ENCODE results near the gene MAPK8IP1. TPM values are rescaled to one million over a fixed set of nuclear protein-coding genes. Genes with fewer than 3 reads are reported as not detected.
"Not testable (repeated sequence)": the region's sequence is repeated elsewhere in the genome, so short reads cannot be mapped to it uniquely, and the experiment has no call there.

The MAPK8IP1 gene
- polyA plus RNA-seq, 1 donor from 2014 or later = 58.8 TPM

DNA sequence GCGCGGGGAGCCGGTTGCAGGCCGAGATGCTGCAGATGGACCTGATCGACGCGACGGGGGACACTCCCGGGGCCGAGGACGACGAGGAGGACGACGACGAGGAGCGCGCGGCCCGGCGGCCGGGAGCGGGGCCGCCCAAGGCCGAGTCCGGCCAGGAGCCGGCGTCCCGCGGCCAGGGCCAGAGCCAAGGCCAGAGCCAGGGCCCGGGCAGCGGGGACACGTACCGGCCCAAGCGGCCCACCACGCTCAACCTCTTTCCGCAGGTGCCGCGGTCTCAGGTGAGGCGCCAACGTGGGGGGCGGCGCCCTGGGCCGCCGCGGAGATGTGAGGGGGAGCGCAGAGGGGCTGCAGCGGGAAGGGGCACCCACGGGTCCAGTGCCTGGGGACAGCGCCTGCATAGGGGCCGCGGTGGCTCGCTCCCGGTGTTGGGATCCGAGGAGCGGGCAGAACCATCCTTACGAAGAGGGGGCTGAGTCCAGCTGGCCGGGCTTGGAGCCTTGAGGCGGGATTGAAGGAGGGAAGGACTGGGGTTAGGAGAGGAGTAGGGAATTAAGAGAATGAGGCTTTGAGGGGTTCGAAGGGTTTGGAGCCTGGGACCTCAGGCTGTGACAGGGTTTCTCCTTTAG, 14.8 kb downstream of the MAPK8IP1 start:
- H3K36me3 ChIP-seq (ENCODE audit: insufficient read depth, low read length); H4K20me1 ChIP-seq (ENCODE audit: insufficient read depth); H3K9me2 ChIP-seq (ENCODE audit: insufficient read depth, low read length); H3F3A ChIP-seq (ENCODE audit: insufficient read depth, low read length, poor library complexity, severe bottlenecking); H2AFZ ChIP-seq (ENCODE audit: low read depth, low read length); H3K9me3 ChIP-seq (ENCODE audit: low read length); H3K27me3 ChIP-seq (ENCODE audit: insufficient read depth, low read depth, low read length): not testable (repeated sequence)
- peak overlapping the region; percentile 84 for H3K9ac ChIP-seq (ENCODE audit: low read length)
- peak overlapping the region; percentile 86 for H3K4me3 ChIP-seq (ENCODE audit: low read length)
- peaks cover 35% of the 10 kb centered on the region for H3K79me2 ChIP-seq (replicated peaks; ENCODE audit: insufficient read depth, low read length)
- peak; percentile 13 for TF ChIP-seq SMC3 (conservative IDR thresholded peaks at IDR 0.05; ENCODE audit: poor library complexity)
- peak overlapping the region; percentile 97 for H3K27ac ChIP-seq (ENCODE audit: low read length)
- H3K4me2 ChIP-seq (ENCODE audit: low read length) = peak overlapping the region; percentile 97

DNA sequence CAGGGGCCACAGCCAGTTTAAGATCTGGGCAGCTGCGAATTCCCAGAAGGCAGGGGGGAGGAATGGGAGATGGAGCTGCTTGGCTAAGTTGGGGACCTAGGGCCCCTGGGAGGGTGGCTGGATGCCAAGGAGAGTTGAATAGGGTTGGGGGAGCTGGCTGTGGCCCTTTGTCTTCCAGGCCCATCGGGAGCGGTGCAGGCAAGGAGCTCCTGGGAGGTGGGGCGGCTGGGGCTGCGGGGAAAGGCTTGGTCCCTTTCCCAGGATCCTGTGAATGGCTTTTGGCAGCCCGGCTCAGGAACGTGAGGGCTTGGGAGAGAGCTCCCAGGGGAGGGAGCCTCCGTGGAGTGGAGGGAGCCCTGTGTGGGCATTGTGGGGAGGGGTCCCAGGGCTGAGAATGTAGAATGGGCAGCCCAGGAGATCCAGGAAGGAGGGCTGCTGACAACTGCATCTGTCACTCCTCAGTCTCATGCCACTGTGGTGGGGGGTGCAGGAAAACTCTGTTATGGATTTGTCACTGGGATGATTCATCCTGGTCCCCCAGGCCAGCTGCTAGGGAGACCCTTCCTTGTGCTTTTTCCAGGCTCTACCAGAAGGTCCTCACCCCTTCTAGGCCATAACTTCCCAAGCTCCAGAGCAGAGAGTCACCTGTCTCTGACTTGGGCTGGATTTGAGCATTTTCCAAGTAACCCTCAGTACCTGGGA, 15.6 kb downstream of the MAPK8IP1 start:
- H3K27ac ChIP-seq (ENCODE audit: low read length) = peak overlapping the region; percentile 97
- H3K27me3 ChIP-seq (ENCODE audit: insufficient read depth, low read depth, low read length) = no peaks in the 10 kb centered on the region
- no peak overlapping the region for H2AFZ ChIP-seq (ENCODE audit: low read depth, low read length)
- H3F3A ChIP-seq (ENCODE audit: insufficient read depth, low read length, poor library complexity, severe bottlenecking) = no peaks in the 10 kb centered on the region
- H4K20me1 ChIP-seq (ENCODE audit: insufficient read depth) = peaks cover 3% of the 10 kb centered on the region
- H3K4me3 ChIP-seq (ENCODE audit: low read length) = peak overlapping the region; percentile 86
- peaks cover 31% of the 10 kb centered on the region for H3K79me2 ChIP-seq (replicated peaks; ENCODE audit: insufficient read depth, low read length)
- H3K36me3 ChIP-seq (ENCODE audit: insufficient read depth, low read length) = no peaks in the 10 kb centered on the region
- TF ChIP-seq, protein P1, sequence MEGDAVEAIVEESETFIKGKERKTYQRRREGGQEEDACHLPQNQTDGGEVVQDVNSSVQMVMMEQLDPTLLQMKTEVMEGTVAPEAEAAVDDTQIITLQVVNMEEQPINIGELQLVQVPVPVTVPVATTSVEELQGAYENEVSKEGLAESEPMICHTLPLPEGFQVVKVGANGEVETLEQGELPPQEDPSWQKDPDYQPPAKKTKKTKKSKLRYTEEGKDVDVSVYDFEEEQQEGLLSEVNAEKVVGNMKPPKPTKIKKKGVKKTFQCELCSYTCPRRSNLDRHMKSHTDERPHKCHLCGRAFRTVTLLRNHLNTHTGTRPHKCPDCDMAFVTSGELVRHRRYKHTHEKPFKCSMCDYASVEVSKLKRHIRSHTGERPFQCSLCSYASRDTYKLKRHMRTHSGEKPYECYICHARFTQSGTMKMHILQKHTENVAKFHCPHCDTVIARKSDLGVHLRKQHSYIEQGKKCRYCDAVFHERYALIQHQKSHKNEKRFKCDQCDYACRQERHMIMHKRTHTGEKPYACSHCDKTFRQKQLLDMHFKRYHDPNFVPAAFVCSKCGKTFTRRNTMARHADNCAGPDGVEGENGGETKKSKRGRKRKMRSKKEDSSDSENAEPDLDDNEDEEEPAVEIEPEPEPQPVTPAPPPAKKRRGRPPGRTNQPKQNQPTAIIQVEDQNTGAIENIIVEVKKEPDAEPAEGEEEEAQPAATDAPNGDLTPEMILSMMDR (IDR thresholded peaks at IDR 0.05; ENCODE audit: poor library complexity, severe bottlenecking) = no peak
- TF ChIP-seq SMC3 (conservative IDR thresholded peaks at IDR 0.05; ENCODE audit: poor library complexity) (no peak), POLR2AphosphoS5 (IDR thresholded peaks at IDR 0.05) (no peak), RAD21 (conservative IDR thresholded peaks at IDR 0.05) (no peak)
- no peaks in the 10 kb centered on the region for H3K9me2 ChIP-seq (ENCODE audit: insufficient read depth, low read length)
- H3K4me2 ChIP-seq (ENCODE audit: low read length) = peak overlapping the region; percentile 97
- peak overlapping the region; percentile 84 for H3K9ac ChIP-seq (ENCODE audit: low read length)
- no peaks in the 10 kb centered on the region for H3K9me3 ChIP-seq (ENCODE audit: low read length)

DNA sequence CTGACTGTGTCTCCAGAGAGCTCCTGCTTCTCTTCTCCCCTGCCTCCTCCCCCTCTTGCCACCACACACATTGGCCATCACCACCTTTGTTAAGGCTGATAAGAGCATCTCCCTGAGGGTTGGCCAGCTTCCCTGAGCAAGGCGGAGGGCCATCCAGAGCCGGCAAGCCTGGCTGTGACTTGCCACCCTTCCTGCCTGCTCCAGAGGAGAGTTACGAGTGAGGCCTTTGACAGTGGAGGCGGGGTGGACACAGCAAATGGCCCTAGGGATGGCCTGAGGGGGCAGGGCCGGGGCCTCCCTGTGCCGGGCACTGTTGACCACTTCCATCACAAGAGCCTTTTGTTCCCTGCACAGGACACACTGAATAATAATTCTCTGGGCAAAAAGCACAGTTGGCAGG, 16.2 kb downstream of the MAPK8IP1 start:
- no peaks in the 10 kb centered on the region for H3K9me3 ChIP-seq (ENCODE audit: low read length)
- no peaks in the 10 kb centered on the region for H3F3A ChIP-seq (ENCODE audit: insufficient read depth, low read length, poor library complexity, severe bottlenecking)
- peaks cover 28% of the 10 kb centered on the region for H3K79me2 ChIP-seq (replicated peaks; ENCODE audit: insufficient read depth, low read length)
- peak overlapping the region; percentile 84 for H3K9ac ChIP-seq (ENCODE audit: low read length)
- H3K9me2 ChIP-seq (ENCODE audit: insufficient read depth, low read length) = no peaks in the 10 kb centered on the region
- H3K4me2 ChIP-seq (ENCODE audit: low read length) = no peak overlapping the region
- peak overlapping the region; percentile 86 for H3K4me3 ChIP-seq (ENCODE audit: low read length)
- no peak overlapping the region for H3K27ac ChIP-seq (ENCODE audit: low read length)
- no peak overlapping the region for H2AFZ ChIP-seq (ENCODE audit: low read depth, low read length)
- no peaks in the 10 kb centered on the region for H3K27me3 ChIP-seq (ENCODE audit: insufficient read depth, low read depth, low read length)
- H4K20me1 ChIP-seq (ENCODE audit: insufficient read depth) = peaks cover 3% of the 10 kb centered on the region
- H3K36me3 ChIP-seq (ENCODE audit: insufficient read depth, low read length) = no peaks in the 10 kb centered on the region
- no peak for TF ChIP-seq MXI1 (conservative IDR thresholded peaks at IDR 0.05; ENCODE audit: poor library complexity, severe bottlenecking)
- no peak for TF ChIP-seq RAD21 (conservative IDR thresholded peaks at IDR 0.05)
- TF ChIP-seq TAF1 (IDR thresholded peaks at IDR 0.05; ENCODE audit: low read depth) = no peak
- TF ChIP-seq POLR2AphosphoS5 (IDR thresholded peaks at IDR 0.05) = no peak
- TF ChIP-seq SMC3 (conservative IDR thresholded peaks at IDR 0.05; ENCODE audit: poor library complexity) = no peak
- TF ChIP-seq EZH2 (IDR thresholded peaks at IDR 0.05; ENCODE audit: borderline replicate concordance, insufficient read depth, low read length, poor library complexity, severe bottlenecking) = no peak
- TF ChIP-seq, protein P2, sequence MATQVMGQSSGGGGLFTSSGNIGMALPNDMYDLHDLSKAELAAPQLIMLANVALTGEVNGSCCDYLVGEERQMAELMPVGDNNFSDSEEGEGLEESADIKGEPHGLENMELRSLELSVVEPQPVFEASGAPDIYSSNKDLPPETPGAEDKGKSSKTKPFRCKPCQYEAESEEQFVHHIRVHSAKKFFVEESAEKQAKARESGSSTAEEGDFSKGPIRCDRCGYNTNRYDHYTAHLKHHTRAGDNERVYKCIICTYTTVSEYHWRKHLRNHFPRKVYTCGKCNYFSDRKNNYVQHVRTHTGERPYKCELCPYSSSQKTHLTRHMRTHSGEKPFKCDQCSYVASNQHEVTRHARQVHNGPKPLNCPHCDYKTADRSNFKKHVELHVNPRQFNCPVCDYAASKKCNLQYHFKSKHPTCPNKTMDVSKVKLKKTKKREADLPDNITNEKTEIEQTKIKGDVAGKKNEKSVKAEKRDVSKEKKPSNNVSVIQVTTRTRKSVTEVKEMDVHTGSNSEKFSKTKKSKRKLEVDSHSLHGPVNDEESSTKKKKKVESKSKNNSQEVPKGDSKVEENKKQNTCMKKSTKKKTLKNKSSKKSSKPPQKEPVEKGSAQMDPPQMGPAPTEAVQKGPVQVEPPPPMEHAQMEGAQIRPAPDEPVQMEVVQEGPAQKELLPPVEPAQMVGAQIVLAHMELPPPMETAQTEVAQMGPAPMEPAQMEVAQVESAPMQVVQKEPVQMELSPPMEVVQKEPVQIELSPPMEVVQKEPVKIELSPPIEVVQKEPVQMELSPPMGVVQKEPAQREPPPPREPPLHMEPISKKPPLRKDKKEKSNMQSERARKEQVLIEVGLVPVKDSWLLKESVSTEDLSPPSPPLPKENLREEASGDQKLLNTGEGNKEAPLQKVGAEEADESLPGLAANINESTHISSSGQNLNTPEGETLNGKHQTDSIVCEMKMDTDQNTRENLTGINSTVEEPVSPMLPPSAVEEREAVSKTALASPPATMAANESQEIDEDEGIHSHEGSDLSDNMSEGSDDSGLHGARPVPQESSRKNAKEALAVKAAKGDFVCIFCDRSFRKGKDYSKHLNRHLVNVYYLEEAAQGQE (IDR thresholded peaks at IDR 0.05; ENCODE audit: borderline replicate concordance) = no peak
- TF ChIP-seq EP300 (conservative IDR thresholded peaks at IDR 0.05; ENCODE audit: poor library complexity, severe bottlenecking) = no peak
